ENCODE data around the gene IRF4. TPM values are rescaled to one million over a fixed set of nuclear protein-coding genes. Genes with fewer than 3 reads are reported as not detected.

IRF4 gene
- total RNA-seq, 3 donors from 2014 or later = 720 to 924 (median 743) TPM

Other genes starting within 250 kb of the IRF4 start
- gene DUSP22, start 99.3 kb upstream of the IRF4 start, total RNA-seq = 10 to 100 TPM; 27.5 to 32.5 (median 30.9) TPM

All from activated T-cell treated with anti-CD3 and anti-CD28 coated beads, Interleukin-2, amount 50 U/mL, for 4 hours (primary cell).